ENCODE measurements around the gene TEX36. TPM values are rescaled to one million over a fixed set of nuclear protein-coding genes. Genes with fewer than 3 reads are reported as not detected.

Gene TEX36
- total RNA-seq, 1 donor from 2014 or later = not detected

GRCh38 chr10:125694883-125695282 lies 11.9 kb upstream of the TEX36 start:
- DNase-seq (ENCODE audit: low read depth, low spot score) = no peak
- Mint-ChIP-seq H3K27ac (ENCODE audit: unreplicated experiment) (no peak overlapping the region), H3K27me3 (ENCODE audit: low read depth) (no peaks in the 10 kb centered on the region), H3K4me1 (peaks cover 20% of the 10 kb centered on the region), H3K9me3 (no peaks in the 10 kb centered on the region), H3K36me3 (ENCODE audit: low read depth) (no peaks in the 10 kb centered on the region), H3K4me3 (no peak overlapping the region)
- TF ChIP-seq CTCF (conservative IDR thresholded peaks at IDR 0.05) = no peak

GRCh38 chr10:125693524-125693847 lies 10.5 kb upstream of the TEX36 start:
- no peaks in the 10 kb centered on the region for H3K27me3 Mint-ChIP-seq (ENCODE audit: low read depth)
- H3K4me1 Mint-ChIP-seq = peaks cover 25% of the 10 kb centered on the region
- TF ChIP-seq CTCF (conservative IDR thresholded peaks at IDR 0.05) = no peak
- no peaks in the 10 kb centered on the region for H3K9me3 Mint-ChIP-seq
- no peak for DNase-seq (ENCODE audit: low read depth, low spot score)
- H3K4me3 Mint-ChIP-seq = no peak overlapping the region
- no peaks in the 10 kb centered on the region for H3K36me3 Mint-ChIP-seq (ENCODE audit: low read depth)
- no peak overlapping the region for H3K27ac Mint-ChIP-seq (ENCODE audit: unreplicated experiment)

- no peak for TF ChIP-seq CTCF (conservative IDR thresholded peaks at IDR 0.05)
- DNase-seq (ENCODE audit: low read depth, low spot score) = no peak
- H3K27ac Mint-ChIP-seq (ENCODE audit: unreplicated experiment) = no peak overlapping the region
These were observed 9.9 kb upstream of the TEX36 start for GRCh38 chr10:125692601-125693523.

GRCh38 chr10:125692196-125692595 lies 9.2 kb upstream of the TEX36 start:
- no peaks in the 10 kb centered on the region for H3K9me3 Mint-ChIP-seq
- no peak overlapping the region for H3K4me3 Mint-ChIP-seq
- H3K36me3 Mint-ChIP-seq (ENCODE audit: low read depth) = no peaks in the 10 kb centered on the region
- no peaks in the 10 kb centered on the region for H3K27me3 Mint-ChIP-seq (ENCODE audit: low read depth)
- DNase-seq (ENCODE audit: low read depth, low spot score) = no peak
- H3K27ac Mint-ChIP-seq (ENCODE audit: unreplicated experiment) = no peak overlapping the region
- TF ChIP-seq CTCF (conservative IDR thresholded peaks at IDR 0.05) = no peak
- H3K4me1 Mint-ChIP-seq = peaks cover 25% of the 10 kb centered on the region

More at GRCh38 chr10:125692601-125693523, 9.9 kb upstream of the TEX36 start:
- H3K9me3 Mint-ChIP-seq = no peaks in the 10 kb centered on the region
- H3K4me1 Mint-ChIP-seq = peaks cover 25% of the 10 kb centered on the region
- no peaks in the 10 kb centered on the region for H3K36me3 Mint-ChIP-seq (ENCODE audit: low read depth)
- no peaks in the 10 kb centered on the region for H3K27me3 Mint-ChIP-seq (ENCODE audit: low read depth)
- no peak overlapping the region for H3K4me3 Mint-ChIP-seq

- DNase-seq (ENCODE audit: low read depth, low spot score) = no peak
- no peak overlapping the region for H3K4me3 Mint-ChIP-seq
- no peaks in the 10 kb centered on the region for H3K27me3 Mint-ChIP-seq (ENCODE audit: low read depth)
- no peak overlapping the region for H3K27ac Mint-ChIP-seq (ENCODE audit: unreplicated experiment)
- H3K36me3 Mint-ChIP-seq (ENCODE audit: low read depth) = no peaks in the 10 kb centered on the region
- H3K4me1 Mint-ChIP-seq = peaks cover 25% of the 10 kb centered on the region
- no peaks in the 10 kb centered on the region for H3K9me3 Mint-ChIP-seq
- TF ChIP-seq CTCF (conservative IDR thresholded peaks at IDR 0.05) = no peak
These were observed 8.4 kb upstream of the TEX36 start for GRCh38 chr10:125691160-125691981.

All from neural crest cell (in vitro differentiated cells).